Ovary (tissue), 9 donors: Measurements from ENCODE around the gene CCBE1. TPM values are rescaled to one million over a fixed set of nuclear protein-coding genes. Genes with fewer than 3 reads are reported as not detected.
"Not testable (repeated sequence)": the region's sequence is repeated elsewhere in the genome, so short reads cannot be mapped to it uniquely, and the experiment has no call there.

Experiments used
- DNase-seq, 5 donors: peaks; one replicate each; pipeline ENCODE4 v3.0.0-alpha.2; 2019 to 2020
- H3K27ac ChIP-seq, 2 donors: fragments of 200-600 bp; one replicate each; pipeline versions ENCODE4 v1.5.1 to v1.8.0; 2019 to 2022
- H3K27me3 ChIP-seq: fragments of 200-600 bp; one replicate; pipeline ENCODE4 v1.8.0; 2022
- H3K36me3 ChIP-seq: fragments of 200-600 bp; sonication (generic); one replicate; pipeline ENCODE4 v1.5.1; 2019
- H3K4me1 ChIP-seq: one replicate; pipeline ENCODE4 v1.8.1; 2013; ENCODE audit warnings: mild to moderate bottlenecking, moderate library complexity; ENCODE audit not compliant: insufficient read depth
- H3K4me3 ChIP-seq: fragments of 200-600 bp; sonication (generic); one replicate; pipeline ENCODE4 v1.5.1; 2017
- H3K9me3 ChIP-seq, 2 donors: fragments of 200-600 bp in 1 of 2; sonication (generic) in 1 of 2; one replicate each; pipeline versions ENCODE4 v1.5.1 to v1.8.1; 2013 to 2019; ENCODE audit warnings: mild to moderate bottlenecking in 1 of 2, moderate library complexity in 1 of 2
- CTCF ChIP-seq, 3 donors: fragments of 450-650 bp in 2 of 3; fragments of 200-600 bp in 1 of 3; IDR thresholded peaks; one replicate each; pipeline versions ENCODE4 v1.5.1 to v1.8.0; 2016 to 2022; ENCODE audit warnings: antibody characterized with exemption in 3 of 3, mild to moderate bottlenecking in 1 of 3
- EP300 ChIP-seq: sonication (generic); formaldehyde crosslinking; IDR thresholded peaks from one replicate; pipeline ENCODE4 v1.6.1; 2017; ENCODE audit warnings: antibody characterized with exemption
- POLR2A ChIP-seq: fragments of 450-650 bp; IDR thresholded peaks from one replicate; pipeline ENCODE4 v1.6.1; 2017; ENCODE audit warnings: antibody characterized with exemption, mild to moderate bottlenecking, moderate library complexity
- WGBS, 3 donors: extraction: QIAGEN DNeasy Blood & Tissue Kit in 1 of 3; methylation state at CpG; one replicate each; pipeline versions ENCODE4 v1.1.5 to v1.1.7; 2013 to 2017; 5-methylcytosine and 5-hydroxymethylcytosine counted together
- intact Hi-C, 4 donors: fragments of 100-400 bp; cut with DNase I; formaldehyde crosslinking; loops; one replicate each; pipeline versions ENCODE4 v1.11.0 to v1.15.1; 2022 to 2023
- polyA plus RNA-seq, 2 donors: library from polyadenylated mRNA; stranded (reverse); fragments of 200-250 nt in 1 of 2; fragments of 350-450 nt in 1 of 2; fragmentation: Illumina TruSeq in 1 of 2; extraction: RNeasy Lipid Tissue Mini Kit (QIAGEN cat#74804) in 1 of 2; gene quantifications; one replicate each; pipeline ENCODE4 v1.2.3, GENCODE V29; 2013 to 2014
- total RNA-seq, 7 donors: library from RNA; depleted of rRNA in 2 of 7; stranded (reverse); fragments of >200 nt in 2 of 7; fragmentation: NEBNext Ultra II Directional in 3 of 7; extraction: Animal tissue kit (Norgen Biotek cat#: 25700) in 3 of 7; gene quantifications; one replicate each; pipeline versions ENCODE4 v1.1.0 to v1.2.4, GENCODE V29; 2016 to 2023
- donor health status: DM: no; HTN: no; CAD: no; lungs with moderate emphysema.
- donor health status: DM: no; HTN: no; CAD: no.
- donor health status: Bipolar disorder and iron deficiency.
- donor health status: DM: yes; HTN: yes; CAD: no.
- donor health status: DM: no; HTN: no; CAD: no.
- donor health status: DM: yes; HTN: yes; CAD: no.

CCBE1 gene
- total and polyA plus RNA-seq, 9 donors: 15.9 to 109 (median 43.9) TPM

DNA sequence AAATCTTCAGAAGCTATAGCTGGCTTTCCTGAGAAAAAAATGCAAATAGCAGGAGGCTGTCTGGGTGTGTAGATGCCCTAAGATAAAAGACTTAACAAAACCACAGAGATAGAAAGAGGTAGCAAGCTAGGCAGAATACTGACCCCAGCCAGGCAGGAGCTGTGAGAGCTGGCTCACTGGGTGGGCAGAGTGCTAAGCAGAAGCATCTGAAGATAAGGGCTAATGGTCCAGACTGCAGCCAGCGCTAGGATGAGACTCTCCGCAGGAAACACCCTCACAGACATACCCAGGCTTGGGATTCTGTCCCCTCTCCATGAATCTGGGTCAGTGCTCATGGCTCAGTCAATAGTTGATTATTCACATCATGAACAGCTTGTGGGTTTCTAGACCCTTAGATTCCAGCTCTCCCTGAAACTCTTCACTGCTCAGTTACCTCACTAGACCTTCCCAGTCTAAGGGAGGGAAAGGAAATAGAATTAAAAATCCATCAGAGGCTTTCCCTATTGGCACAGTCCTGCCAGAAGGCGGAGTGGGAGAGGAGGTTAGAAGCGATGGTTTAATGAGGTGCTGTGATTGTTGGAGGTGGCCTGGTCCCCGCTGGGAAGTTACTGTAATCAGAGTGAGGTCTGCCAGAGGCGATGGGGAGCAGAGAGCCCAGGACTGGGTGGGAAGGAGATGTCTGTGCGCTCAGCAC is 21.4 kb upstream of the CCBE1 start:
- no peak for DNase-seq
- Histone ChIP-seq H3K9me3 (no peaks in the 10 kb centered on the region), H3K27ac (no peak overlapping the region), H3K36me3 (no peaks in the 10 kb centered on the region), H3K4me3 (no peak overlapping the region), H3K4me1 (peaks cover 13% of the 10 kb centered on the region), H3K27me3 (no peaks in the 10 kb centered on the region)
- no peak for TF ChIP-seq EP300
- intact Hi-C loops: no loop called here
- WGBS, 3 donors: 60 to 81% (median 80%) methylated on average over 7 of the region's 7 CpGs

GRCh38 chr18:59718108-59718463 is 20.9 kb upstream of the CCBE1 start:
- Histone ChIP-seq H3K4me3 (no peak overlapping the region), H3K9me3 (no peaks in the 10 kb centered on the region), H3K27ac (no peak overlapping the region), H3K36me3 (no peaks in the 10 kb centered on the region), H3K27me3 (no peaks in the 10 kb centered on the region), H3K4me1 (peaks cover 13% of the 10 kb centered on the region)
- WGBS, 3 donors: 35 to 62% (median 47%) methylated on average over 3 of the region's 3 CpGs
- TF ChIP-seq CTCF (IDR thresholded peaks at IDR 0.05) (no peak), POLR2A (no peak), EP300 (no peak)
- no peak for DNase-seq
- intact Hi-C loops: no loop called here

DNA sequence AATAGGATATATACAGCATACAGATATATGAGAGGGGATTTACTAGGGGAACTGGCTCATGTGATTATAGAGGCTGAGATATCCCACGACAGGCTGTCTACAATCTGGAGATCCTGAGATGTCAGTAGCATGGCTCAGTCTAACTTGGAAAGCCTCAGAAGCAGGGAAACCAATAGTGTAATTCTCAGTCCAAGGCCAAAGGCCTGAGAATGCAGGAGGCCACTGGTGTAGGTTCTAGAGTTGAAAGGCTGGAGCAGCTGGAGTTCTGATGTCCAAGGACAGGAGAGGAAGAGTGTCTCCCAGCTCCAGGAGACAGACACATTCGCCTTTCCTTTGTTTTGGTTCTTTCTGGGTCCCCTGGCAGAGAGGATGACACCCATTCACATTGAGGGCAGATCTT is 20.1 kb upstream of the CCBE1 start:
- Histone ChIP-seq H3K27me3 (no peaks in the 10 kb centered on the region), H3K4me1 (peaks cover 13% of the 10 kb centered on the region), H3K27ac (no peak overlapping the region), H3K4me3 (no peak overlapping the region), H3K36me3 (no peaks in the 10 kb centered on the region), H3K9me3 (no peaks in the 10 kb centered on the region)
- DNase-seq: no peak
- WGBS, 3 donors: 68 to 89% (median 81%) methylated on average over 2 of the region's 2 CpGs
- TF ChIP-seq POLR2A (no peak), CTCF (IDR thresholded peaks at IDR 0.05) (no peak), EP300 (no peak)
- intact Hi-C loops: no loop called here

DNA sequence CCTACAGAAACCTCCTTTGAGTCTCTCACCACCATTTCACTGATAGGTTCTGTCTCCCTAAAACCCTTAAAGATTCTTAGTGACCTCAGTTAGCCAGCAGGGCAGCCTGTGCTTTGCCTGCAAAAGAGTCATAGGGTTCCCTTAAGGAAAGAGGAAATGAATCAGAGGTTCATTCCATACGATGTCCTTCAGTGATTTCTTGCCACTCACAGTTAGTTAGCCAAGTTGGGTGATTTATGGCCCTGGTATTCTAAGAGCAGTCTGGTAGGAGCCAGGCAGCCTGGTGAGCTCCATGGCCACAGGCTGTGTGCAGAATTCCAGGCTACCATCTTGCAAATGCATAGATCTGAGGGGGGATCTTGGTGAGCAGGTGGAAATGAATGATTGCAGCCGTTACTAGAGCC is 18.7 kb upstream of the CCBE1 start:
- Histone ChIP-seq H3K9me3 (no peaks in the 10 kb centered on the region), H3K4me1 (peaks cover 13% of the 10 kb centered on the region), H3K27me3 (no peaks in the 10 kb centered on the region), H3K36me3 (no peaks in the 10 kb centered on the region), H3K27ac (no peak overlapping the region), H3K4me3 (no peak overlapping the region)
- intact Hi-C loops: no loop called here
- no peak for TF ChIP-seq EP300
- 57 to 71% (median 64%) methylated on average over 2 of the region's 2 CpGs for WGBS, 3 donors
- DNase-seq: no peak

GRCh38 chr18:59715445-59715844 is 18.2 kb upstream of the CCBE1 start:
- Histone ChIP-seq H3K9me3 (no peaks in the 10 kb centered on the region), H3K27ac (peak overlapping the region in 1 of 2 donors; percentile 50), H3K4me1 (peaks cover 13% of the 10 kb centered on the region), H3K27me3 (no peaks in the 10 kb centered on the region), H3K36me3 (no peaks in the 10 kb centered on the region), H3K4me3 (no peak overlapping the region)
- 49 to 65% (median 52%) methylated on average over 7 of the region's 7 CpGs for WGBS, 3 donors
- DNase-seq: no peak
- intact Hi-C loops: no loop called here
- TF ChIP-seq CTCF (IDR thresholded peaks at IDR 0.05): no peak
- no peak for TF ChIP-seq POLR2A
- TF ChIP-seq EP300: no peak

DNA sequence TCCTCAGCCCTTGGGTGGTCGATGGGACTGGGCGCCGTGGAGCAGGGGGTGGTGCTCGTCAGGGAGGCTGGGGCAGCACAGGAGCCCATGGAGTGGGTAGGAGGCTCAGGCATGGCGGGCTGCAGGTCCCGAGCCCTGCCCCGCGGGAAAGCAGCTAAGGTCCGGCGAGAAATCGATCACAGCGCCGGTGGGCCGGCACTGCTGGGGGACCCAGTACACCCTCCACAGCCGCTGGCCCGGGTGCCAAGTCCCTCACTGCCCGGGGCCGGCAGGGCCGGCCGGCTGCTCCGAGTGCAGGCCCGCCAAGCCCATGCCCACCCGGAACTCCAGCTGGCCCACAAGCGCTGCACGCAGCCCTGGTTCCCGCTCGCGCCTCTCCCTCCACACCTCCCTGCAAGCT is 16.9 kb upstream of the CCBE1 start:
- WGBS, 3 donors: 88 to 94% (median 91%) methylated on average over 6 to 28 of the region's 28 CpGs
- DNase-seq, H3K4me3 ChIP-seq, H3K9me3 ChIP-seq, H3K27me3 ChIP-seq, H3K36me3 ChIP-seq, H3K4me1 ChIP-seq, intact Hi-C loops: not testable (repeated sequence)
- H3K27ac ChIP-seq: peak overlapping the region in 1 of 2 donors; percentile 50
